Endometrium (tissue), 2 donors: ENCODE data around the gene PCDHB6.
"Not testable (repeated sequence)": the region's sequence is repeated elsewhere in the genome, so short reads cannot be mapped to it uniquely, and the experiment has no call there.

ENCODE experiments used
- FAIRE-seq: peaks from 2 replicates; lab custom pipeline; 2012; peaks lifted over from hg19 to GRCh38; lab: Jason Lieb, UNC
- donor health status: control.
- donor health status: control.

The PCDHB6 gene

DNA sequence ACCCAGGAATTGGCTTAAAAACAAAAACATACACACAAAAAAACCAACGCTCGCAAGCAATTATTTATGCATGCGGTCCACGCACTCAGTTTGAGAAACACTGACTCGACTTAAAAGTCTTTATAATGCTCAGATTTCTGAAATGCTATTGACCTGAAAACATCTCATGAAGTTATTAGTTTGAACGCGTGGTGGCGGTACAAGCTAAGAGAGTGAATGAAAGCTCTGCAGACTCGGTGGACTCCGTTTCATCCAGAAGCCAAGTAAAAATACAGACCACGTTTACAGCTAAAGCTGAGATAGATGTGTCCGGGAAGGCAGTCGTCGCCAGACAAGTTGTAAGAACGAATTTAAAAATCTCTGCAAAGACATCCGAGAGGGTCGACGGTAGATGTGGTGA is at the start of gene PCDHB6:
Gene PCDHB6 (plus strand): TSS at position 246 of the 400 bp plus-strand sequence. CDS start 201 bp downstream, outside the sequence.
- FAIRE-seq, result no peak

DNA sequence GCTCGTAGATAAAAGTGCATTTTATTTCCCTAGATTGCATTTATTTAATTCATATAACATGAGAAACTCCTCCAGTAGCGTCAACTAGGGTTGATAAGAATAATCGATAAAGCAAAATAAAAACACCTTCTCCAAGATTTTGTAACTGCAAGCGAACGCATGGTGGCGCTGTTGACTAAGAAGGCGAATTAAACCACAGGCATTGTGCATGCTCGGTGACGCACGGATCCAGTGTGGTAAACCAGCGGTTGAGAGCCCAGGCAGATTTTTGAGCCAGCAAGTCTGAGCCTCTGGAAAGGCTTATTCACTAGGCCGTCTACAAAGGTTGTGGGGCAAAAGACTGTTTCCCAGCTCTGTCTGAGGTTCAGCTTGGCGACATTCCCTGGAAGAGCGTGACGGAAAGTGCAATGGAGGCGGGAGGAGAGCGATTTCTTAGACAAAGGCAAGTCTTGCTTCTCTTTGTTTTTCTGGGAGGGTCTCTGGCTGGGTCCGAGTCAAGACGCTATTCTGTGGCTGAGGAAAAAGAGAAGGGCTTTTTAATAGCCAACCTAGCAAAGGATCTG is 49.5 kb upstream of the PCDHB6 start, which contains the start of gene PCDHB3:
Gene PCDHB3 (plus strand): TSS at position 231 of the 563 bp plus-strand sequence. CDS start 177 bp downstream, at position 408.
- FAIRE-seq, result no peak

DNA sequence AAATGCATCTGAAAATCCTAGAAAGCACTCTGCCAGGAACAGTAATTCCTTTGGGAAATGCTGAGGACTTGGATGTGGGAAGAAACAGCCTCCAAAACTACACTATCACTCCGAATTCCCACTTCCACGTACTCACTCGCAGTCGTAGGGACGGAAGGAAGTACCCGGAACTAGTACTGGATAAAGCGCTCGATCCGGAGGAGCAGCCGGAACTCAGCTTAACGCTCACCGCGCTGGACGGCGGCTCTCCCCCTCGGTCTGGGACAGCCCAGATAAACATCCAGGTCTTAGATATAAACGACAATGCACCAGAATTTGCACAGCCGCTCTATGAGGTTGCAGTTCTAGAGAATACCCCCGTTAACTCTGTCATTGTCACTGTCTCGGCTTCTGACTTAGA is 48.8 kb upstream of the PCDHB6 start:
- FAIRE-seq, result no peak

DNA sequence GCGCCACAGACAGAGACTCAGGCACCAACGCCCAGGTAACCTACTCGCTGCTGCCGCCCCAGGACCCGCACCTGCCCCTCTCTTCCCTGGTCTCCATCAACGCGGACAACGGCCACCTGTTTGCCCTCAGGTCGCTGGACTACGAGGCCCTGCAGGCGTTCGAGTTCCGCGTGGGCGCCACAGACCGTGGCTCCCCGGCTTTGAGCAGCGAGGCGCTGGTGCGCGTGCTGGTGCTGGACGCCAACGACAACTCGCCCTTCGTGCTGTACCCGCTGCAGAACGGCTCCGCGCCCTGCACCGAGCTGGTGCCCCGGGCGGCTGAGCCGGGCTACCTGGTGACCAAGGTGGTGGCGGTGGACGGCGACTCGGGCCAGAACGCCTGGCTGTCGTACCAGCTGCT is 47.8 kb upstream of the PCDHB6 start:
- FAIRE-seq, result not testable (repeated sequence)

DNA sequence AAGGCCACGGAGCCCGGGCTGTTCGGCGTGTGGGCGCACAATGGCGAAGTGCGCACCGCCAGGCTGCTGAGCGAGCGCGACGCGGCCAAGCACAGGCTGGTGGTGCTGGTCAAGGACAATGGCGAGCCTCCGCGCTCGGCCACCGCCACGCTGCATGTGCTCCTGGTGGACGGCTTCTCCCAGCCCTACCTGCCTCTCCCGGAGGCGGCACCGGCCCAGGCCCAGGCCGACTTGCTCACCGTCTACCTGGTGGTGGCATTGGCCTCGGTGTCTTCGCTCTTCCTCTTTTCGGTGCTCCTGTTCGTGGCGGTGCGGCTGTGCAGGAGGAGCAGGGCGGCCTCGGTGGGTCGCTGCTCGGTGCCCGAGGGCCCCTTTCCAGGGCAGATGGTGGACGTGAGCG is 47.4 kb upstream of the PCDHB6 start:
- FAIRE-seq, result not testable (repeated sequence)

DNA sequence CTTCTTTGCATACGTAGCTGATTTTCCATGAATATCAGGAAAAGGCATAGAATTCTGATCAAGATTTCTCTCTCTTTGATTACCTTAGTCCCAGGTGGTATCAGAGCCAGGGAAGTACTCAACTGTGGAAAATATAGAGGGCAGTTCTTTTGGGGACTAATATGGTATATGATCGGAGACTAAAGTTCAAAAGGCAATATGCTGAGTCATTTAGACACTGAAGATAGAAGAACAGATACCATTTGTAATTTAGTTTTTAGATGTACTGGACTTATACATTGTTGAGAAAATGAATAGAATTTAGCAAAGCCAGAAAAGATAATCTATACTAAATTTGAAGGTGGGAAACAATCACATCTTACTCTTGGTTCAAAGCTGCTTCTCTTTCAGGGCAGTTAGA is 44.5 kb upstream of the PCDHB6 start:
- no peak for FAIRE-seq

DNA sequence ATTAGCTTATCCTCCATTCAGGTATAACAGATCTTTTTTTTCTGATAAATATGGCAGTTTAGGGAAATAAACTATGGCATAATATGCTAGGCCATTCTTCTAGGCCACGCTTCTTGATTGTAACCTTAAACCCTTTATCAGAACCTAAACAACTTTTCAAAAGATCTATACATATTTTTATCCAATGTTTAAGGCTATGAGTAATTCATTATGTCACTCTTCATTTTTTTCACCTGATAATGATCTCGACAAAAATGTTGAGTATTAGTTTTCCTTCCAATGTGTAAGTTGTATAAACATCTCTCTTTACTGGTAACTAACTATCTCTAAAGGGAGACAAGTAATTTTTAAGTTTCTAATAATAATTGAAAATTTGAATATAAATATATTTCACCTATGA is 30.6 kb upstream of the PCDHB6 start:
- FAIRE-seq, result no peak

DNA sequence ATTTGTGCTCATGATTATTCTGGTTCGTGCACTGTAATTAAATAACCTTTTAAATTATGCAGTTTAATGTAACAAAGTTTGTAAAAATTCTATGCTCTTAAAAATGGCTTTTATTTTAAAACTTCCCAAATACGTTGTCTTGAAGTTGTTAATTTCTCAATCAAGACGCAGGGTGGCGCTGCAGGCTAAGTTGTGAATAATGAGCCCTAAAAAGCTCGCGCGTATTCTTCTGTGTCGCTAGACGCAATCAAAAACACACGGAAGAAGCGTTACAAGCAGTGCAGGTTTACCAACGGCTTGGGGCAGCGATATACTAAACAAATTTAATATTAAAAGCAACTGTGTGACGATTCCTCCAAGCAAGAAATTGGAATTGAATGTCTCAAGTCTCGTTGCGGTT is 28.3 kb upstream of the PCDHB6 start, which contains the start of gene PCDHB4:
Gene PCDHB4 (plus strand): TSS at position 256 of the 400 bp plus-strand sequence. CDS start 181 bp downstream, outside the sequence.
- no peak for FAIRE-seq

DNA sequence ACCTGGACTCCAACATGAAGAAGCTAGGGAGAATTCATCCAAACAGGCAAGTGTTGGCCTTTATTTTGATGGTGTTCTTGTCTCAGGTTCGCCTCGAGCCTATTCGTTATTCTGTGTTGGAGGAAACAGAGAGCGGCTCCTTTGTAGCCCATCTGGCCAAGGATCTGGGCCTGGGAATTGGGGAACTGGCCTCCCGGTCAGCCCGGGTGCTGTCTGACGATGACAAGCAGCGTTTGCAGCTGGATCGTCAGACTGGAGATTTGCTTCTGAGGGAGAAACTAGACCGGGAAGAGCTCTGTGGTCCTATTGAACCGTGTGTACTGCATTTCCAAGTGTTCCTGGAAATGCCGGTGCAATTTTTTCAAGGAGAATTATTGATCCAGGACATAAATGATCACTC is 27.9 kb upstream of the PCDHB6 start:
- FAIRE-seq, result no peak

DNA sequence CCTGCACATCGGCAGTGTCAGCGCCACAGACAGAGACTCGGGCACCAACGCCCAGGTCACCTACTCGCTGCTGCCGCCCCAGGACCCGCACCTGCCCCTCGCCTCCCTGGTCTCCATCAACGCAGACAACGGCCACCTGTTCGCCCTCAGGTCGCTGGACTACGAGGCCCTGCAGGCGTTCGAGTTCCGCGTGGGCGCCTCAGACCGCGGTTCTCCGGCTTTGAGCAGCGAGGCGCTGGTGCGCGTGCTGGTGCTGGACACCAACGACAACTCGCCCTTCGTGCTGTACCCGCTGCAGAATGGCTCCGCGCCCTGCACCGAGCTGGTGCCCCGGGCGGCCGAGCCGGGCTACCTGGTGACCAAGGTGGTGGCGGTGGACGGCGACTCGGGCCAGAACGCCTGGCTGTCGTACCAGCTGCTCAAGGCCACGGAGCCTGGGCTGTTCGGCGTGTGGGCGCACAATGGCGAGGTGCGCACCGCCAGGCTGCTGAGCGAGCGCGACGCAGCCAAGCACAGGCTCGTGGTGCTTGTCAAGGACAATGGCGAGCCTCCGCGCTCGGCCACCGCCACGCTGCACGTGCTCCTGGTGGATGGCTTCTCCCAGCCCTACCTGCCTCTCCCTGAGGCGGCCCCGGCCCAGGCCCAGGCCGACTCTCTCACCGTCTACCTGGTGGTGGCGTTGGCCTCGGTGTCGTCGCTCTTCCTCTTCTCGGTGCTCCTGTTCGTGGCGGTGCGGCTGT is 26.3 kb upstream of the PCDHB6 start:
- FAIRE-seq, result not testable (repeated sequence)

DNA sequence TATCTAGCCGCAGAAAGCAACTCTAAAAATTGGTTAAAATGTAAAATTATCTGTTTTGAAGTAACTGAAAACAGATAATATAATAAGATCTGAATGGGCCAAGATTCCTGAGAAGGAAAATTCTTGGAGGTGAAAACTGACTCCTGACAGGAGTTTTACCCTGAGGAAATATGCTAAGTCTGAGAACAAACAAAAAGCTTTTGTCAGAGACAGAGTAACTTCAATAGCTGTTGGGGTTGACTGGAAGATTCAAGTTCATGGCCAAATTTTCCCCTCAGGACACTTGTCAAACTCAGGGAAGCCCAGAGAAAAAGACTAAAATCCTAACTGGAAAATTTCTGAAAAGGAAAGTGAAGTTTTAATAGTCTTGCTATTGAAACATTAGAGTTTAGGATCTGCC is 22.6 kb upstream of the PCDHB6 start:
- no peak for FAIRE-seq

DNA sequence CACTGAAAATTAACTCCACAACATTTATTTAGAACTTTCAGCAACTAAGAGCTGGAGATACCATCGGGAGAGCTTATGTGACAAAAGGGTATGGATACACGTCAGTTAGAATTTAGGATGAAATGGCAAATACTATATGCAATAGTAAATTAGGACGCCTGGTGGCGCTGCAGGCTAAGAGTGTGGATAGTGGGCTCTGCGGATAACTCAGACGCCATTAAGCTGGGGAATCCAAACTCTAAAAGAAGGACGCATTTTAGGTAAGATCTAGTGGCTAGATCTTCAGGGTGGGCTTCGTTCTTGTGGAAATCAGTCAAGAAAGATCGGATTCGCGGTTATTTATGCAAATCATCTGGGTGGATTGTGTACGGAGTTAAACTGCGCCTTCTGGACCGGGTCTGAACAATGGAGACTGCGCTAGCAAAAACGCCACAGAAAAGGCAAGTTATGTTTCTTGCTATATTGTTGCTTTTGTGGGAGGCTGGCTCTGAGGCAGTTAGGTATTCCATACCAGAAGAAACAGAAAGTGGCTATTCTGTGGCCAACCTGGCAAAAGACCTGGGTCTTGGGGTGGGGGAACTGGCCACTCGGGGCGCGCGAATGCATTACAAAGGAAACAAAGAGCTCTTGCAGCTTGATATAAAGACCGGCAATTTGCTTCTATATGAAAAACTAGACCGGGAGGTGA is 14.7 kb upstream of the PCDHB6 start, which contains the start of gene PCDHB5:
Gene PCDHB5 (plus strand): TSS at position 177 of the 688 bp plus-strand sequence. CDS start 229 bp downstream, at position 406.
- FAIRE-seq, result no peak

DNA sequence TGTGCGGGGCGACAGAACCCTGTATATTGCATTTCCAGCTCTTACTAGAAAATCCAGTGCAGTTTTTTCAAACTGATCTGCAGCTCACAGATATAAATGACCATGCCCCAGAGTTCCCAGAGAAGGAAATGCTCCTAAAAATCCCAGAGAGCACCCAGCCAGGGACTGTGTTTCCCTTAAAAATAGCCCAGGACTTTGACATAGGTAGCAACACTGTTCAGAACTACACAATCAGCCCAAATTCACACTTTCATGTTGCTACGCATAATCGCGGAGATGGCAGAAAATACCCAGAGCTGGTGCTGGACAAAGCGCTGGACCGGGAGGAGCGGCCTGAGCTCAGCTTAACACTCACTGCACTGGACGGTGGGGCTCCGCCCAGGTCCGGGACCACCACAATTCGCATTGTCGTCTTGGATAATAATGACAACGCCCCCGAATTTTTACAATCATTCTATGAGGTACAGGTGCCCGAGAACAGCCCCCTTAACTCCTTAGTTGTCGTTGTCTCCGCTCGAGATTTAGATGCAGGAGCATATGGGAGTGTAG is 14.1 kb upstream of the PCDHB6 start:
- FAIRE-seq, result no peak

DNA sequence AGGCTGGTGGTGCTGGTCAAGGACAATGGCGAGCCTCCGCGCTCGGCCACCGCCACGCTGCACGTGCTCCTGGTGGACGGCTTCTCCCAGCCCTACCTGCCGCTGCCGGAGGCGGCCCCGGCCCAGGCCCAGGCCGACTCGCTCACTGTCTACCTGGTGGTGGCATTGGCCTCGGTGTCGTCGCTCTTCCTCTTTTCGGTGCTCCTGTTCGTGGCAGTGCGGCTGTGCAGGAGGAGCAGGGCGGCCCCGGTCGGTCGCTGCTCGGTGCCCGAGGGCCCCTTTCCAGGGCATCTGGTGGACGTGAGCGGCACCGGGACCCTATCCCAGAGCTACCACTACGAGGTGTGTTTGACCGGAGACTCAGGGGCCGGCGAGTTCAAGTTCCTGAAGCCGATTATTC is 12.5 kb upstream of the PCDHB6 start:
- FAIRE-seq, result not testable (repeated sequence)

DNA sequence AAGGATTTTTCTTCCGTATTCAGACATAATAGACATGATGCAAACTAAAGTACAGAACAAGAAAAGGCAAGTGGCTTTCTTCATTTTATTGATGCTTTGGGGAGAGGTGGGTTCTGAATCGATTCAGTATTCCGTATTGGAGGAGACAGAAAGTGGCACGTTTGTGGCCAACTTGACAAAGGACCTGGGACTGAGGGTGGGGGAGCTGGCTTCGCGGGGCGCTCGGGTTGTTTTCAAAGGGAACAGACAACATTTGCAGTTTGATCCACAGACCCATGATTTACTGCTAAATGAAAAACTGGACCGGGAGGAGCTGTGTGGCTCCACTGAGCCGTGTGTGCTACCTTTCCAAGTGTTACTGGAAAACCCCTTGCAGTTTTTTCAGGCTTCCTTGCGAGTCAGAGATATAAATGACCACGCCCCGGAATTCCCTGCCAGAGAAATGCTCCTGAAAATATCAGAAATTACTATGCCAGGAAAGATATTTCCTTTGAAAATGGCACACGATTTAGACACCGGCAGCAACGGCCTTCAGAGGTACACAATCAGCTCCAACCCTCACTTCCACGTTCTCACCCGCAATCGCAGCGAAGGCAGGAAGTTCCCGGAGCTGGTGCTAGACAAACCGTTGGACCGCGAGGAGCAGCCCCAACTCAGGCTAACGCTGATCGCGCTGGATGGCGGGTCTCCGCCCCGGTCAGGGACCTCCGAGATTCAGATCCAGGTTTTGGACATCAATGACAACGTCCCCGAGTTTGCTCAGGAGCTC is 551 bp downstream of the PCDHB6 start:
- FAIRE-seq, result no peak

DNA sequence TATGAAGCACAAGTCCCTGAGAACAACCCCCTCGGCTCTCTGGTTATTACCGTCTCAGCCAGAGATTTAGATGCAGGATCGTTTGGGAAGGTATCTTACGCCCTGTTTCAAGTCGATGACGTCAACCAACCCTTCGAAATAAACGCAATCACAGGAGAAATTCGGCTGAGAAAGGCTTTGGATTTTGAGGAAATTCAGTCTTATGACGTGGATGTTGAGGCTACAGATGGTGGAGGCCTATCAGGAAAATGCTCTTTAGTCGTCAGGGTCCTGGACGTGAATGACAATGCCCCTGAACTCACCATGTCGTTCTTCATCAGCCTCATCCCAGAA is 1.1 kb downstream of the PCDHB6 start:
- no peak for FAIRE-seq

DNA sequence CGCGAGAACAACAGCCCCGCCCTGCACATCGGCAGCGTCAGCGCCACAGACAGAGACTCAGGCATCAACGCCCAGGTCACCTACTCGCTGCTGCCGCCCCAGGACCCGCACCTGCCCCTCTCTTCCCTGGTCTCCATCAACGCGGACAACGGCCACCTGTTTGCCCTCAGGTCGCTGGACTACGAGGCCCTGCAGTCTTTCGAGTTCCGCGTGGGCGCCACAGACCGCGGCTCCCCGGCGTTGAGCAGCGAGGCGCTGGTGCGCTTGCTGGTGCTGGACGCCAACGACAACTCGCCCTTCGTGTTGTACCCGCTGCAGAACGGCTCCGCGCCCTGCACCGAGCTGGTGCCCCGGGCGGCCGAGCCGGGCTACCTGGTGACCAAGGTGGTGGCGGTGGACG is 1.8 kb downstream of the PCDHB6 start:
- not testable (repeated sequence) for FAIRE-seq

DNA sequence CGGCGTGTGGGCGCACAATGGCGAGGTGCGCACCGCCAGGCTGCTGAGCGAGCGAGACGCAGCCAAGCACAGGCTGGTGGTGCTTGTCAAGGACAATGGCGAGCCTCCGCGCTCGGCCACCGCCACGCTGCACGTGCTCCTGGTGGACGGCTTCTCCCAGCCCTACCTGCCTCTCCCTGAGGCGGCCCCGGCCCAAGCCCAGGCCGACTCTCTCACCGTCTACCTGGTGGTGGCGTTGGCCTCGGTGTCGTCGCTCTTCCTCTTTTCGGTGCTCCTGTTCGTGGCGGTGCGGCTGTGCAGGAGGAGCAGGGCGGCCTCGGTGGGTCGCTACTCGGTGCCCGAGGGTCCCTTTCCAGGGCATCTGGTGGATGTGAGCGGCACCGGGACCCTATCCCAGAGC is 2.2 kb downstream of the PCDHB6 start:
- not testable (repeated sequence) for FAIRE-seq

DNA sequence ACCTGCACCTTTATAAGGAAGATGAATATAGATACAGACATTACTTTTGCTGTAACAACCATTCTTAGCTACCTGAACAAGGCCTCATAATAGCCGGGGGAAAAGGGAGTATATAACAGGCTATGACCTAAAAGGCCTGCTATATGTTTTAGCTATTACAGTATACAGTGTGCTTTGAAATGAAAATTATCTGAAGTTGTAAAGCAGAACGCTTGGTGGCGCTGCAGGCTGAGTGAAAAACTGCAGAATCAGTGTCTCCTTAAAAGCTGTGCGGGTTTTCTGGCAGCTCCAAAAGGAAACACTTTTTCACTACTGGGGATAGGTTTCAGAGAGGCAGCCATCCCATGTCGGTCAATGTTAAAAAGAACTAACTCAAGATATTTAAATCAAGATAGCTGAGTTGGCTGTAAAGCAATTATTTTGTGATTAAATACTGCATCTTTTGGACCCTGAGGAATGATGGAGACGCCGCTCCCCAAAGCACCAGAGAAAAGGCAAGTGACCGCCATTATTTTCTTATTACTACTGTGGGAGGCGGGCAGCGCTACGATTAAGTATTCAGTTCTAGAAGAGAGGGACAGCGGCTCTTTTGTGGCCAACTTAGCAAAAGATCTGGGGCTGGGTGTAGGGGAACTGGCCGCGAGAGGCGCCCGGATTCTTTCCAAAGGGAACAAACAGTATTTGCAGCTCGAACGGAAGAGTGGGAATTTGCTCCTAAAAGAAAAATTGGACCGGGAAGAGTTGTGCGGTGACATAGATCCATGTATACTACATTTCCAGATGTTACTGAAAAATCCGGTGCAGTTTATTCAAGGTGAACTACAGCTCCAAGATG is 5.9 kb downstream of the PCDHB6 start:
- FAIRE-seq, result no peak

DNA sequence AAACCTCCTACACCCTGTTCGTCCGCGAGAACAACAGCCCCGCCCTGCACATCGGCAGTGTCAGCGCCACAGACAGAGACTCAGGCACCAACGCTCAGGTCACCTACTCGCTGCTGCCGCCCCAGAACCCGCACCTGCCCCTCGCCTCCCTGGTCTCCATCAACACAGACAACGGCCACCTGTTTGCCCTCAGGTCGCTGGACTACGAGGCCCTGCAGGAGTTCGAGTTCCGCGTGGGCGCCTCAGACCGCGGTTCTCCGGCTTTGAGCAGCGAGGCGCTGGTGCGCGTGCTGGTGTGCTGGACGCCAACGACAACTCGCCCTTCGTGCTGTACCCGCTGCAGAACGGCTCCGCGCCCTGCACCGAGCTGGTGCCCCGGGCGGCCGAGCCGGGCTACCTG is 7.5 kb downstream of the PCDHB6 start:
- FAIRE-seq, result not testable (repeated sequence)

DNA sequence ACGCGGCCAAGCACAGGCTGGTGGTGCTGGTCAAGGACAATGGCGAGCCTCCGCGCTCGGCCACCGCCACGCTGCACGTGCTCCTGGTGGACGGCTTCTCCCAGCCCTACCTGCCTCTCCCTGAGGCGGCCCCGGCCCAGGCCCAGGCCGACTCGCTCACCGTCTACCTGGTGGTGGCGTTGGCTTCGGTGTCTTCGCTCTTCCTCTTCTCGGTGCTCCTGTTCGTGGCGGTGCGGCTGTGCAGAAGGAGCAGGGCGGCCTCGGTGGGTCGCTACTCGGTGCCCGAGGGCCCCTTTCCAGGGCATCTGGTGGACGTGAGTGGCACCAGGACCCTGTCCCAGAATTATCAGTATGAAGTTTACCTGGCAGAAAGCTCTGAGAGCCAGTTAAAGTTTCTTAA is 8.0 kb downstream of the PCDHB6 start:
- not testable (repeated sequence) for FAIRE-seq
